ENCODE data around the gene HOXA4. TPM values are rescaled to one million over a fixed set of nuclear protein-coding genes. Genes with fewer than 3 reads are reported as not detected.

HOXA4 gene
- total and polyA plus RNA-seq, 8 donors, result 0.55 to 17.0 (median 4.2) TPM

GRCh38 chr7:27112955-27113949 lies 17.3 kb downstream of the HOXA4 start:
- Histone ChIP-seq H3K27ac (peak overlapping the region; percentile 84 to 99 (median 94)), H3K27me3 (peaks cover 0 to 96% (median 50%) of the 10 kb centered on the region in 3 donors), H3K4me1 (peaks cover 10 to 45% (median 27%) of the 10 kb centered on the region in 4 donors), H3K36me3 (no peaks in the 10 kb centered on the region), H3K9me3 (no peaks in the 10 kb centered on the region), H3K4me3 (peak overlapping the region; percentile 52 to 59 (median 54))
- WGBS, 5 donors, result 16 to 28% (median 19%) methylated on average over 20 to 57 of the region's 57 CpGs
- TF ChIP-seq EP300 (IDR thresholded peaks at IDR 0.05) (peak; percentile 33), POLR2AphosphoS5 (IDR thresholded peaks at IDR 0.05) (peak; percentile 65 to 71 (median 69)), CTCF (IDR thresholded peaks at IDR 0.05) (no peak)
- intact Hi-C loops (cut with DNase I; ENCODE audit: low total_unique reads), result no loop called here
- peak in 1 of 2 donors; percentile 94 for DNase-seq

GRCh38 chr7:27112361-27112760 lies 18.2 kb downstream of the HOXA4 start:
- H3K4me1 ChIP-seq, result peaks cover 10 to 50% (median 27%) of the 10 kb centered on the region in 4 donors
- intact Hi-C loops (cut with DNase I; ENCODE audit: low total_unique reads), result no loop called here
- TF ChIP-seq POLR2A (IDR thresholded peaks at IDR 0.05) (no peak), EP300 (IDR thresholded peaks at IDR 0.05) (no peak), CTCF (IDR thresholded peaks at IDR 0.05) (no peak), POLR2AphosphoS5 (IDR thresholded peaks at IDR 0.05) (no peak)

GRCh38 chr7:27111751-27112277 lies 18.7 kb downstream of the HOXA4 start:
- intact Hi-C loops (cut with DNase I; ENCODE audit: low total_unique reads), result no loop called here
- Histone ChIP-seq H3K27ac (peak overlapping the region in 4 of 5 donors; percentile 92 to 99 (median 95)), H3K4me1 (peaks cover 10 to 53% (median 27%) of the 10 kb centered on the region in 4 donors), H3K27me3 (peaks cover 0 to 94% (median 46%) of the 10 kb centered on the region in 3 donors), H3K36me3 (no peaks in the 10 kb centered on the region), H3K9me3 (no peaks in the 10 kb centered on the region), H3K4me3 (peak overlapping the region in 1 of 4 donors; percentile 54)
- 38 to 55% (median 49%) methylated on average over 4 of the region's 4 CpGs for WGBS, 5 donors
- no peak for TF ChIP-seq POLR2A (IDR thresholded peaks at IDR 0.05)
- no peak for TF ChIP-seq POLR2AphosphoS5 (IDR thresholded peaks at IDR 0.05)
- TF ChIP-seq EP300 (IDR thresholded peaks at IDR 0.05), result no peak
- TF ChIP-seq CTCF (IDR thresholded peaks at IDR 0.05), result no peak
- DNase-seq, result peak in 1 of 2 donors; percentile 72

More at GRCh38 chr7:27112361-27112760, 18.2 kb downstream of the HOXA4 start:
- Histone ChIP-seq H3K27me3 (peaks cover 0 to 96% (median 45%) of the 10 kb centered on the region in 3 donors), H3K36me3 (no peaks in the 10 kb centered on the region), H3K4me3 (peak overlapping the region in 3 of 4 donors; percentile 52 to 59 (median 54)), H3K27ac (peak overlapping the region in 4 of 5 donors; percentile 92 to 99 (median 95)), H3K9me3 (no peaks in the 10 kb centered on the region)
- 42 to 68% (median 58%) methylated on average over 4 of the region's 4 CpGs for WGBS, 5 donors
- DNase-seq, result peak in 1 of 2 donors; percentile 28

- Histone ChIP-seq H3K27ac (peak overlapping the region; percentile 76 to 99 (median 94)), H3K9me3 (peaks cover 0 to 4% (median 0%) of the 10 kb centered on the region in 4 donors), H3K27me3 (peaks cover 5 to 94% (median 53%) of the 10 kb centered on the region in 3 donors), H3K4me3 (peak overlapping the region; percentile 21 to 30 (median 24)), H3K4me1 (peaks cover 10 to 58% (median 27%) of the 10 kb centered on the region in 4 donors), H3K36me3 (no peaks in the 10 kb centered on the region)
- 32 to 51% (median 43%) methylated on average over 5 to 6 of the region's 6 CpGs for WGBS, 5 donors
- intact Hi-C loops (cut with DNase I; ENCODE audit: low total_unique reads), result no loop called here
- peak in 1 of 2 donors; percentile 76 for DNase-seq
- TF ChIP-seq CTCF (IDR thresholded peaks at IDR 0.05) (no peak), POLR2AphosphoS5 (IDR thresholded peaks at IDR 0.05) (peak in 2 of 3 donors; percentile 42 to 70), EP300 (IDR thresholded peaks at IDR 0.05) (no peak), POLR2A (IDR thresholded peaks at IDR 0.05) (no peak)
These were observed 19.4 kb downstream of the HOXA4 start for GRCh38 chr7:27111042-27111750.
